Stimulated activated CD8-positive, alpha-beta memory T cell treated with anti-CD3 and anti-CD28 coated beads, Interleukin-7, amount 100 ng/mL, for 24 hours (primary cell): ENCODE data around the gene GPR84.
"Not testable (repeated sequence)": the region's sequence is repeated elsewhere in the genome, so short reads cannot be mapped to it uniquely, and the experiment has no call there.

Experiments used
- DNase-seq: peaks from one replicate; pipeline ENCODE4 v3.0.0-alpha.2; 2020; ENCODE audit warnings: low read depth

The GPR84 gene

DNA sequence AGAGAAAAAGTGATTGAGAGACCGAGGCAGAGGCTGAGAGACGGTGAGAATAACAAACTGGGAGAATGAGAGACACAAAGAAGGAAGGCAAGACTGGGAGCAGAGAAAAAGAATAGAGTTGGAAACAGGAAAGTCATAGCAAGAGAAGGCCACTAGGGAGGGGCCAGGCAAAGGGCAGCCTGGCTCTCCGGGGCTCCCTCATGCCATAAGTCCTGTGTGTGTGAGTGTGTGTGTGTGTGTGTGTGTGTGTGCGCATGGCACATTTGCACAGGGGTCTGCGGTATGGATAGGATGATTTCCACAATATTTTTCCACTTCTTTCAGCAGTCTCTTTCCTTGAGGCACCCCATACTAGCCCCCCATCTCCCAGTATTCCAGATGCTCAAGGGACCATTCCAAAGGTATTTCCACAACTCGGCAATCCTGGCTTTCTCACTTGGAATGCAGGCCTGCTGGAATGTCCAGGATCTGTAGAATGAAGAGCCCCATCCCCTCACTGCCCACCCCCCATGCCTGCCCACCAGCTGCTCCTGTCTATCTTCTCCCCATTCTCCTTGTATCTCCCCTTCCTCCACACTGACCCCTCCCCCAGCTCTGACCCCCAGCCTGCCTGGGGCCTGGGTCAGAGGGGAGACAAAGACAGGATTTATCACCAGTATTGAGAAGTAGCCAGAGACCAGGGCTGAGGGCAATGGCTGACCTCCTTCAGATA, 9.0 kb downstream of the GPR84 start:
- no peak for DNase-seq

GRCh38 chr12:54354271-54354670, 10.0 kb downstream of the GPR84 start:
- not testable (repeated sequence) for DNase-seq

GRCh38 chr12:54352891-54353874, 11.1 kb downstream of the GPR84 start:
- no peak for DNase-seq

DNA sequence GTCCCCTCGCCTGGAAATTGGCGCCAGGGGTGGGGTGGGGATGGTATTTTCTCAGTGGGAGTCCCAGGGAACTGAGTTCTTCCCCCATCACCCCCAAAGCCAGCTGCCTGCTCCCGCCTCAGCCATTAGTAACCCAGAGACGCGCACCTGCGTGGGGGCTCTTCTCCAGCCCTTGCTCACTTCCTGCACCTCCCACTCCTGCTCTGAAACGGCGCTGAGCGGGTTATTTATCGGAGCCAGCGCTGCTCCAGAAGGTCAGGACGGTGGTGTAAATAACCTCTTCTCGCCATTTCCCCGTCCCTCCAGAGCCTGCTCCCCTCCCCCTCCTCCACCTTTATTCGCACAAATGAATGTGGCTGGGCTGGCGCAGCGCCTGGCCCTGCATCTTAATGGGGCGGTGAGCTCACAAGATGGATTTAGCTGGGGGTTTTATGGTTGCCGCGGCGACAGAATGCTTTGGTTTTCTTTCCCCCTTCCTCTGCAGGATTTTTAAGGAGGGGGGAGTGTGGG, 12.2 kb downstream of the GPR84 start:
- DNase-seq = no peak

DNA sequence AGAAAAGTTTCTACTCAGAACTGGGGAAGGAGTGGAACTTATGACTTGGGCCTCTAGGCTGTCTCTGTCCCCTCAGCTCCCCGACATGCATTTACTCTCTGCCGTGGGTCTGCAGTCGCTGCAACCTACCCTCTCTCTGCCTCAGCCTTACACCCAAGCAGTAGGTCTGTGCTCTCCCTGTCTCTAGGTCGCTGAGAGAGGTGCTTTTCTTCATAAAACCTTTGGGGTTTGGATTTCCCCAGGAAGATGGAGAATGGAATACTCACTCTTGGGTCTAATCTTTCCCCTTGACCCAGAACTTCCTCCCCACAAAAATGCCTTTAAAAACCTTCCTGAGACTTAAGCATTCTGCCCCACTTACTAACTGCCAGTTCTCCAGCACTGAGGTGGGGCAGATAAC, 12.9 kb downstream of the GPR84 start:
- no peak for DNase-seq

GRCh38 chr12:54350743-54351142, 13.5 kb downstream of the GPR84 start:
- DNase-seq = no peak

GRCh38 chr12:54349679-54350078, 14.6 kb downstream of the GPR84 start:
- no peak for DNase-seq

DNA sequence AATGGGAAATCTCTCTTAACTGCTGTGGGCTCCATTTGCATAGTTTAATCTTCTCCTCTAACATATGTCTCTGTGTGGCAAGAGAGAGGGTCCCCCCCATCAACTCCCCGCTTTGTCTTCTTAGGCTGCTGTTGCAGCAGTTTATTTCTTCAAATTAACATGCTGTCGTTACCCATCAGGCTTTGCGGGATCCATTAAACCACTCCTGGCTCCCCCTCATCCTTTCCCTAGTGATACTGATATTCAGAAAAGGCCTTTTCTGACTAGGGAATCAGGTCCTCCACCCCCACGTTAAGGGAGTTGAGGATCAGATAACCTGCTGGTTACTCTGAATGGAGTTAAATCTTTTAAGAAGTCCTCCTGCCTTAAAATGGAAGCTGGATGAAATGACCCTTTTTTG, 15.2 kb downstream of the GPR84 start:
- DNase-seq = no peak

GRCh38 chr12:54341378-54342300, 22.6 kb downstream of the GPR84 start:
- DNase-seq = no peak

DNA sequence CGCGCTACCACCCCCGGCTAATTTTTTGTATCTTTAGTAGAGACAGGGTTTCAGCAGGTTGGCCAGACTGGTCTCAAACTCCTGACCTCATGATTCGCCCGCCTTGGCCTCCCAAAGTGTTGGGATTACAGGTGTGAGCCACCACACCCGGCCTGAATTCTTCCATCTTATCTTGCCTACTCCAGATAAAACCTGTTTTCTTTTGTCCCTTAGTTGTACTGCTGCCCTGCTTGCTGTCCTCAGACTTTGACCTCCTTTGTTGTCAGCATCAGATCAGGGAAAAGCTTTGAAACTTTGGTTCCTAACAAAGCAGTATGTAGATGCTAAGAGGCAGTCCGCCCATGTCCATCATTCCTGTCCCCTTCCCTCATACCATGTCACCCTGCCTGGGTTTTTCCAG, 23.4 kb downstream of the GPR84 start:
- DNase-seq = no peak

GRCh38 chr12:54338698-54339296, 25.5 kb downstream of the GPR84 start:
- DNase-seq = no peak

- DNase-seq = no peak
Observed at GRCh38 chr12:54337854-54338650, 26.2 kb downstream of the GPR84 start.

GRCh38 chr12:54337280-54337842, 26.9 kb downstream of the GPR84 start:
- no peak for DNase-seq

- DNase-seq = no peak
Observed at GRCh38 chr12:54333420-54334034, 30.8 kb downstream of the GPR84 start.

DNA sequence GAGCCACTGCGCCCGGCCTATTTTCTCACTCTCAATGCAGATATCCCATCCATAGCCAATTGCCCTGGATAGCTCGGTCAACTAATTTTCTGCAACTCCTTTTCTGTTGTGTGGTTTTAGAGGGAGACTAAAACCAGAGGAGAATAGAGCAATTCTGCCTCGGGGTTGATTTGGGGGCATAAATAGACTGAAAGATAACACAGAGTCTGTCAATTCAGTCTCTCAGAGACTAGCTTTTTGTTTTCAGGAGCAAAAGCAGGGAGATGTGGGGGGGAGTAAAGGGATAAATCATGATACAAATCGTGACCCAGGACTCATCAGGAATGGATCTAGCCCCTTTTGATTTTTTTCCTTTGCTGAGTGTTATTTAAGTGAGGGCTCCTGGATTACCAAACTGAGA, 32.8 kb downstream of the GPR84 start:
- no peak for DNase-seq

- DNase-seq = no peak
Observed at GRCh38 chr12:54330442-54330841, 33.8 kb downstream of the GPR84 start.

DNA sequence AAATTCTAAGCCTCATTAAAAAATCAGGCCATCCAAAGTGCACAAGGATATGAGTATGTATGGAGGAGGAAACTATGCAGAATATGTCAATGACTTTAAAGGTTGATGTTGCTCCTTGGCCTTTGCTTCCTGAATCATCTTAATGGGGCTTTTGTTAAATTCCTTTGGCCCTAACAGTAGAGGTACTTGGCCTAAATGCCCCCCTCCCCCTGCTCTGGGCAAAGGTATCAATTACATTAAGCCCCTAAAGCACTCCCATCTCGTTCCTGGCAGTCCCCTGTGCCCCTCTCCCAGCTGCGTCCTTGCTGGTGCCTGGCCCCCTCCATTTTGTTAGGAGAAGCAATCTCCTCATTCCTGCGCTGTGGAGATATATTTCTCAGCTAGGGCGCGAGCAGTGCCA, 34.5 kb downstream of the GPR84 start:
- DNase-seq = no peak

DNA sequence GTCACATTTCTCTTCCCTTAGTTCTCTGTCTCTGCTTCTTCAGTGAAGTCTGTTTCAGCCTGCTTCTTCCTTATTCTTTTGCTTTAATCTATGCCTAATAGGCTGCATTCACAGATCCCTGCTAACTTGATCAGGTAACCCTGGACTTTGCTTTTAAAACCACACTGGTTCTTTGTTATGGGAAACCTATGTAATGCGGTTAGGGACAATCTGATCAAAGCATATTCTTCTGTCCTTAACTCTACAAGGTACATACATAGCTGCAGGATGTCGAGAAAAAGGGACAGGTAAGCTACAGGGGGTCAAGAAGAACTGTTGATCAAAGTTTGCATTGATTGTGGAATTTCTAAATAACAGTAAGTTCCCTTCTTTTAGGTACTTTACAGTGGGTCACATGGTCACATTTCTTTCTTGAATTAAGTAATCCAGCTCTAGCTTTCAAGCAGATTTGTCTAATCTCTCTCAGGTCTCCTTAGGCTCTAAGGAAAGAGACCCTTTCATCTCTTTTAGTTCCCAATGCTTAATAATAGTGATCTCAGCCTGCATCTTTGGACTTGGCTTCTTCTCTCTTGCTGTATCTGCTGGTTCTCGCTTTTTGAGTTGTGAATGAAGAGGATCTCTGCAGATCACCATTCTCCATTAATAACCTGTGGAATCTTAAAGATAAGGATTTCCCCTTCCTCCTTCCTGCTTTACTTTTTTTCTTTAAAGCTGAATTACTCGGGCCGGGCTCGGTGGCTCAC, 35.5 kb downstream of the GPR84 start:
- DNase-seq = no peak
